Inflammatory macrophage (primary cell): ENCODE results near the gene SMARCD3.

Source experiments
- DNase-seq, 2 donors: peaks; one replicate each; pipeline ENCODE4 v3.0.0-alpha.2; 2020 to 2022
- total RNA-seq, 18 experiments: gene quantifications; one replicate each; lab custom pipeline; 2026; ENCODE audit warnings: mixed read lengths in 6 of 18, inconsistent platforms in 2 of 18; lab: John Stamatoyannopoulos, UW

The SMARCD3 gene
- total RNA-seq, result 1.1 to 6.7 (median 3.7) reads per million in 18 experiments

DNA sequence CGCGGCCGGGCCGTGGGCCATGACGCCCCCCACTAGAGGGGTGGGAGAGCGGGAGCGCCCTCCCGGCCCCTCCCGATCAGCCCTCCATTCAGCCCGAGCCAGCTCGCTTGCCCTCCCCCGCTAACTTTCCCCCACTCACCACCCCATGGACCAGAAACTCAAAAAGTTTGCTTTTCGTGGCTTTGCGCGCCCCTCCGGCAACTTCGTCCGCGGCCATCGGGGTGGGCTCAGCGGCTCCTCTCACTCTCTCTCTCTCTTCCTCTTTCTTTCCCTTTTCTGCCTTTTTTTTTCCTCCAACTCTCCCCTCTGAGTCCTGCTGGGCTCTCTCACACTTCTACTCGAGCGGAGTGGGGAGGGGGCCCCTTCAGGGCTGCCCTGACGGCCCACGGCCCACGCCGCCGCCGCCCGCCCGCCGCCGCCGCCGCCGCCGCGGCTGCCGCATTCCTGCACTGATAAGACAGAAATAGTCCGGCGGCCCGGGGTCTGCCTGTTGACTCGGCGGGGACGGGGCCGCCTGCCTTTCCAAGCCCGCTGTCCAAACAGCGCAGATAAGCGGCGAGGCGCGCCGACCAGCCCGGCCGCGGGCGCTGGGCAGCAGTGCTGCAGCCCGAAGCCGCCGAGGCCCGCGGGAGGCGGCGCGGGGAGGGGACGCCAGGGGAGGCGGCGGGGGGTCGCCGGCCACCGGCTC lies at the start of gene SMARCD3:
TSS of gene SMARCD3 (minus strand) at position 349 of the 688 bp plus-strand sequence. CDS start at position 217, 132 bp downstream.
- no peak for DNase-seq

DNA sequence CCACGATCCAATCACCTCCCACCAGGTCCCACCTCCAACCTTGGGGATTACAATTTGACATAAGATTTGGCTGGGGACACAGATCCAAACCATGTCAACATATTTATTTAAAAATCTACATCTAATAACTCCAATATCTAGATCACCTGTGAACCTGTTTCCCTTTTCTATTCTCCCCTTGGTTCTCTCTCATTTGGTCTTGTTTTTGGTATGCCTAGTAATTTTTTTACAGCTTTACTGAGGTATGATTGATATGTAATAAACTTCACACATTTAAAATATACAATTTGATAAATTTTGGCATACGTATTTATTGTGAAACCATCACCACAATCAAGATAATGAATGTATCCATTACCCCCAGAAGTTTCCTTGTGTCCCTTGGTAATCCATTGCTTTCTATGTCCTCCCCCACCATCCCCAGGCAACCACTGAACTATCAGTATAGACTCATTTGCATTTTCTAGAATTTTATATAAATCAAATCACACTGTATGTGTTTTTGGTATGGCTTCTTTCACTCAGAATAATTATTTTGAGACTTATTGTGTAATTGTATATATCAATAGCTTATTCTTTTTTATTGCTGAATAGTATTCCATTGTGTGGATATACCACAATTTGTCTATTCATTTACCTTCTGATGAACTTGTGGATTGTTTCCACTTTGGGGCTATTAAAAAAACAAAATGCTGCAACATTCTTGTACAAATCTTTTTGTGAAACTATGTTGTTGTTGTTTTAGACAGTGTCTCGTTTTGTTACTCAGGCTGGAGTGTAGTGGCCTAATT lies 47.9 kb upstream of the SMARCD3 start:
- DNase-seq, result no peak

DNA sequence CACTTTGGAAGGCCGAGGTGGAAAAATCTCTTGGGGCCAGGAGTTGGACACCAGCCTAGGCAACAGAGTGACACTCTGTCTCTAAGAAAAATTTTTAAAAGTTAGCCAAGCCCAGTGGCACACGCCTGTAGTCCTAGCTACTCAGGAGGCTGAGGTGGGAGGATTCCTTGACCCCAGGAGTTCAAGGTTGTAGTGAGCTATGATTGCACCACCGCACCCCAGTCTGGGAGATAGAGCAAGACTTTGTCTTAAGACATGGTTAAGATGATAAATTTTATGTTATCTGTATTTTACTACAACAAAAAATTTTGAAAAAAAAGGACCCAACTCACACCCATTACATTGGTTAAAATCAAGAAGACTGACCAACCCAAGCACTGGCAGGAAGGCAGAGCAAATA lies 44.4 kb upstream of the SMARCD3 start:
- no peak for DNase-seq

DNA sequence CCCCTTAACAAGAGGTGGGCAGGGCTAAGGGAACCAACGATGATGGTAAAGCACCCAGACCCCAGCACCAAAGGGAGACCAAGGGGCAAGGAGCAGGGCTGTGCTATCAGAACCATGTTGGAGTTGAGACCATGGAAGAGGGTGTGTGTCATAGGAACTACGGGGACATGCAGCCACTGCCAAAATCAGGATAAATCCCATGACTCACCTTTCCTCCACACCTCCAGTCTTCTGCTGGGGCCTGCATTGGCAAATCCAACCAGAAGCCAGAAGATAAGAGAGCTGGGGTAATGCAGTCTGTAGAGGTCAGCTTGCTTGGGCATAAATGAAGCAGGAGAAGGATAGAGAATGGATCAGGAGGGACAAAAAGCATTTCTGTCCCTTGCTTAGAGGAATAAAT lies 42.7 kb upstream of the SMARCD3 start:
- no peak for DNase-seq

DNA sequence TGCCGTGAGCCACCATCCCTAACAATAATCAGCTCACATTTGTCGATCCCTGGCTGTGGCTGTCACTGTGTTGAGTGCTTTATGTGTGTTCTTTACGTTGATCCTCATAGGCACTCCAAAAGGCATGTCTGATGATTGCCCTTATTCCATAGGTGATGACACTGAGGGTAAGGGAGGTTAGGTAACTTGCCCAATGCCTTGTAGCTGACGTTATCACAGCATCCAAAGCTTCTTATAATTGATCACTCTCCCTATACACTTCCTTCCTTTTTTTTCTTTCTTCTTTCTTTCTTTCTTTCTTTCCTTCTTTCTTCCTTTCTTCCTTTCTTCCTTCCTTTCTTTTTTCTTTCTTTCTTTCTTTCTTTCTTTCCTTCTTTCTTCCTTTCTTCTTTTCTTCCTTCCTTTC lies 41.9 kb upstream of the SMARCD3 start:
- no peak for DNase-seq

DNA sequence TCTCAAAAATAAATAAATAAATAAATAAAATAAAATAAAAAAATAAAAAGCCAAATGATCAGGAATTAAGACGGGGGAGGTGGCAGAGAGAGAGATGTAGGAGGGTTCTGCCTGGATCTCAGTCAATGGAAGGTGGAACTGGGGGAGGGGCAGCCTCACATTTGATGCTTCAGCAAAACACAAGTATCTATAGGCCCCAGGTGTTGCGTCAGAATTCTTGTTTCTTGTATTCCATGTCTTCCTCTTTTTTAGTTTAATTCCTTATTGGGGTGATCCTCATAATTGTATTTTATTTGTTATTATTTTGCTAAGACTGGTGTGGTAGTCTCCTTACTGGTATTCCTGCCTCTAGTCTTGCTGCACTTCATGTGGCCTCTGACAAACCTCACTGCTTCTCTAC lies 41.4 kb upstream of the SMARCD3 start:
- DNase-seq, result peak in 1 of 2 donors; percentile 37

DNA sequence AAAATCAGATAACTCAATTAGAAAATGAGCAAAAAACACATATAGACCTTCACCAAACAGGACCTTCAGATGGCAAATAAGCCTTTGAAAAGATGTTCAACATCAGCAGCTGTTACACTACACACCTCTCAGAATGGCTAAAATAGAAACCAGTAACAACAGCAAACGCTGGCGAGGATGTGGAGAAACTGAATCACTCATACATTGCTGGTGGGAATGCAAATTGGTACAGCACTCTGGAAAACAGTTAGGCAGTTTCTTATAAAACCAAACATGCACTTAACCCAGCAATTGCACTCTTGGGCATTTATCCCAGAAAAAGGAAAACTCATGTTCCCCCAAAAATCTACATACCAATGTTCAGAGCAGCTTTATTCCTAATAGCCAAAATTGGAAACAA lies 37.7 kb upstream of the SMARCD3 start:
- no peak for DNase-seq

DNA sequence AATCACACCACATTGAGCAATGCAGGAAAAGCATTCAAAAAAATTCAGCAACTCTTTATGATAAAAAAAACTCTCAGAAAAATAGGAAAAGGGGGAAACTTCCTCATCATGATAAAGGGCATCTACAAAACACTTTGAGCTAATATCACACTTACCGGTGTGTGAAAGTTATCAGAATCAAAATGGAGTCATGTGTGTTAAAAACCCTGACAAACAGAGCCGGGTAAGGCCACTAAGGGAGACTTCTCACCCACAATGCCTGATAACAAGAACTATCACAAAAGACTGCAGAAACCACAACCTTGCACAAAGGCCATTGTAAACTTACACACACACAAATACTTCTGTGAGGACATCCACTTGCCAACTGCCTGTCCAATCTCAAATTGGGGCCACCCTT lies 34.8 kb upstream of the SMARCD3 start:
- DNase-seq, result no peak

DNA sequence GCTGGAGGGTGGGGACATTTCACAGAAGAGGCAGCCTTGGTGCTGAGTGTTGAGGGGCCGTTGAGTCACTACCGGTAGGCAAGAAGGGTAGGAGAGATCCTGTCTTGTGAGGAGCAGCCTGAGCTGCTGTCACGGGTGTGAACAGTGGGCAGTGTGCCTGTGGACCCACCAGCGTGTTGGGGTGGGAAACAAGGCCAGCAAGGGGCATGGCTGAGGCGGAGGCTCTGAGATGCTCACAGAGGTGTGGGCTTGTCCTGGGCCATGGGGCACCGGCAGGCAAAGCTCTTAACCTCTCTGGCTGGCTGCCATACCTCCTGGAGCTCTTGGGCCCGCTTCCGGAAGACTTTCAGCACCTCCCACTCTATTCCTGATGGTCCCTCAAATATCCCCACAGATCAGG lies 33.6 kb upstream of the SMARCD3 start:
- no peak for DNase-seq

DNA sequence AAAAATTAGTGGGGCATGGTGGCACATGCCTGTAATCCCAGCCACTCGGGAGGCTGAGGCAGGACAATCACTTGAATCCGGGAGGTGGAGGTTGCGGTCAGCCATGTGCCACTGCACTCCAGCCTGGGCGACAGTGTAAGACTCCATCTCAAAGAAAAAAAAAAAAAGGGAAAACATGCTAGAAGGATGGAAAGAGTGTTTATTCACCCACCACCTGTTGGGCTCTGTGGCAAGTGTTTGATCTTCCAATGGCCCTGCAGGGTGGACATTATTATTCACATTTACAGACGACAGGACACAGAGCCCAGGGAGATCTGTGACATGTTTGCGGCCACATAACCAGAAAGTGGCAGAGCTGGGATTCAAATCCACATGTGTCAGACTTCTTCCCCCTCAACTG lies 33.2 kb upstream of the SMARCD3 start:
- DNase-seq, result no peak

DNA sequence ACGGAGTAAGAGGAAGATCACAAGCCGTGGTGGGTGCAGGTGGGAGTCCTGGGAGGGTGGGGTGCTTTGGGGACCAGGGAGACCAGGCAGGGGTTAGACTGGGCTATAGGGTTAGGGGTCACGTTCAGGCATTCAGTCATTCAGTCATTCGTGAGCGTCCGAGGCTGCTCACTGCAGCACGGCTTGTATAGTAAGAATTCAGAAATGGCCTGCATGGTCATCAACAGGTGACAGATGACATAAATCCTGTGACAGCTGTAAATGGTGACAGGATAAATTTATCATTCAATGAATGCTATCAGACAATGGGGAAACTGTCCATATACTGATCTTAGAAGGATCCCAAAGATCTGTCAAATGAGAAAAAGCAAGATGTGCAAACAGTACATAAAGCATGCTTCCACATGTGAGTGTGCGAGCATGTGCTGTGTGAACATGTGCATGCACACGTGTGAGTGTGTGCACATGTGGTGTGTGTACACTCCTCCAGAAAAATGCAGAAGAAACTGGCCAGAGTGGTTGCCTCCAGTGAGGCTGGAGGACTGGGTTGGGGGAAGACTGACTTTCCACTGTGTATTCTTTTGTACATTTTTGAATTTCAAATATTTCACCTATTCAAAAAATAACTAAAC lies 32.0 kb upstream of the SMARCD3 start:
- no peak for DNase-seq

DNA sequence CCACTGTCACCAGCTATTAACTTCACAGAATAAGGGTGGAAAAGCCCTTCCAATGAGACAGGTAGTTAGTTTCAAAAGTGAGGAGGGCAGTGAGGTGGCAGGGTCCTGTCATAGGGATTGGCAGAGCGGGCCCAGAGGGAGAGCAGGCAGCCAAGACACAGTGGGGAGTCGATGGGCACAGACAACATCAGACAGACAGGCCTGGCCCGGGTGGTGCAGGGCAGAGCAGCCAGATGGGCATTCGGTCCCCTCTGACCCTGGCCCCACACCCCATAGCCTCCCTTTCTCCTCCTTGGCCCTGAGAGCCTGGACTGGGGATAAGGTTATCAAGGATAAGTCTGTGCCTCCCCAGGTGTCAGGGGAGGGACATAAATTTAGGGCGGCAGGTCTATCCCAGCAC lies 31.4 kb upstream of the SMARCD3 start:
- DNase-seq, result no peak

DNA sequence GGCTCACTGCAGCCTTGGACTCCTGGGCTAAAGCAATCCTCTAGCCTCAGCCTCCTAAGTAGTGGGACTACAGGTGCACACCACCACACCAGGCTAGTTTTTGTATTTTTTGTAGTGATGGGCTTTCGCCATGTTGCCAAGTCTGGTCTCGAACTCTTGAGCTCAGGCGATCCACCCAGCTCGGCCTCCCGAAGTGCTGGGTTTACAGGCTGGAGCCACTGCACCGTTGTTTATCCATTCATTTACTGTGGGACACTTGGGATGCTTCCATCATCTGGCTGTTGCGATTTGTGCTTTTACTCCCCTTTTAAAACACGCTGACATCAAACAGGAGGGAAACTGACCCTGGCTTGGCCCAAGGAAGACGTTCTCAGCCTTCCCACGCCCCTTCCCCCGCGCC lies 30.5 kb upstream of the SMARCD3 start:
- DNase-seq, result no peak

DNA sequence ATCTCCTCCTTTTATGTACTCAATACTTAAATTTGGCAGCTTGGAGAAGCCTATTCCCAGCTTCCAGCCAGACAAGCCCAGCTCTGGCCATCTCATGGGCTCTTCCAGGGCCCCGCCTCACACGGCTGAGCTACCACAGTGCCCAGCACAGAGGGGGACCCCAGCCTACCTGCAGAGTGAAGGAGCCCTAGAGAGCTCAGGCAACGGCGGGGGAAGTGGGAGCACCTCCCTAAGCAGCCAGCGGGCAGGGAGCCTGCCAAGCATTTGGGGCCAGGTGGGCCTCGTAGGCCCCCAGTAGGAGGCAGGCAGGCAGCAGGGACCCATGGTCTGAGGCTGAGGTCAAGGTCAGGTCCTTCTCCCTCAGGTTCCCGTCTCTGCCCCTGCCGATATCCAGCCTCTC lies 29.1 kb upstream of the SMARCD3 start:
- DNase-seq, result no peak

DNA sequence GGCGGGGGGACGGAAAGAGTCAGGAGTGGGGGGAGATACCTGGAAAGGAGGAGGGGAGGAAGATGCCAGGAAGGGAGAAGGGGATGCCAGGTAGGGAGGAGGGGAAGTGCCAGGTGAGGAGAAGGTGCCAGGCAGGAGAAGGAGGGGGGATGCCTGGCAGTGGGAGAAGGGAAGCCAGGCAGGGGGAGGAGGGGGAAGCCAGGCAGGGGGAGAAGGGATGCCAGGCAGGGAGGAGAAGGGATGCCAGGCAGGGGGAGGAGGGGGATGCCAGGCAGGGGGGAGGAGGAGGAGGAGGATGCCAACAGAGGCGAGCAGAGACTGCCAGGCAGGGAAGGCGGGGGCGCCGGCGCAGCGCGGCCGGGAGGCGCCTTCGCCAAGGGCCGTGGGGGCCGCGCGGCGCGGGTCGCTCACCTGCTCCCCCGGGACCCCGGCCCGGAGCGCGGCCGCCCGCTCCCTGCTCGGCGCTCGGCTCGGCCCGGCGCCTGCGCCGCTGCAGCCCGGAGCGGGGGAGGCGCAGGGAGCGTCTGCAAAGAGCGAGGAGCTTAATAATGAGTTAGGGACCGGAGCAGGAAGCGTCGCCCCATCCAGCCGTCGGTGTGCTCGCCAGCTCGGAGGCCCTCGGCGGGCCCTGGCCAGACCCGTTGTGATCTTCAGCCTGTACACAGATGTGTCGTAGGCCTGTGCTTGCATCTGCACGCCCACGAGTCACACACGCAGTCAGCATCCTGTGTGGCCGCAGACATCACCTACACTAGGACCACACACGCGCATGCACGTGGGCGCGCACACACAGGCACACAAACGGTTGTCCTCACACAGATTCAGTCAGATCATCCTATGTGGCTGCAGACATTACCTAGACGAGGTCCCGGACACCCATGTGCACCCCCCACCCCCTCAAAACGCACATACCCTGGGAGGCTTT lies 28.4 kb upstream of the SMARCD3 start:
- DNase-seq, result peak; percentile 55 to 73

DNA sequence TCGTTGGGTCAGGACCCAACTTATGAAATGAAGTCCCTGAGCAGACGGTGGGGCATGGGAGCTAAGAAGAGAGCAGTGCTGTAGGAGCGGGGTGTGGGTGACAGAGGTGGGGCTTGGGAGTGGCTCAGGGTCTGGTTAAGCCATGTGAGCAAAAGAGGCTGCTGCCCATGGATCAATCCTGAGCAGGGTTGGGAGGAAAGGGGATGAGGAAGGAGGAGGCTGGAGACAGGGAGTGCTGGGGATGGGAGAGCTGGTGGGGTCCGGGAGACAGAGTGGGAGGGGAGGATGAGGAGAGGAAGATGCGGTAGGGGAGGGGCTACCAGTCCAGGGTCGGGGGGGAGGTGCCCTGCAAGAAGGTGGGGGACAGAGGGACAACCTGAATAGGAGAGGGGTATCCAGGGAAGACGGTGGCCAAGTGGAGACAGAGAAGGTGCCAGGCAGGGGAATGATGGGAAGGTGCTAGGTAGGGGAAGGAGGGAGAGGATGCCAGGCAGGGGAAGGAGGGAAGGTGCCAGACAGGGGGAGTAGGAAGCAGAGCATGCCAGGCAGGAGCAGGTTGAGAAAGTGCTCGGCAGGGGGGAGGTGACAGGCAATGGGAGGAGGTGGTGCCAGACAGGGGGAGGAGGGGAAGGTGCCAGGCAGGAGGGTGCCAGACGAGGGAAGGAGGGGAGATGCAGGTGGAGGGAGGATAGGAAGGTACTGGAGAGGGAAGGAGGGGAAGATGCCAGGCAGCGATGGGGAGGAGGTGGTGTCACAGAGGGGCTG lies 27.5 kb upstream of the SMARCD3 start:
- no peak for DNase-seq

DNA sequence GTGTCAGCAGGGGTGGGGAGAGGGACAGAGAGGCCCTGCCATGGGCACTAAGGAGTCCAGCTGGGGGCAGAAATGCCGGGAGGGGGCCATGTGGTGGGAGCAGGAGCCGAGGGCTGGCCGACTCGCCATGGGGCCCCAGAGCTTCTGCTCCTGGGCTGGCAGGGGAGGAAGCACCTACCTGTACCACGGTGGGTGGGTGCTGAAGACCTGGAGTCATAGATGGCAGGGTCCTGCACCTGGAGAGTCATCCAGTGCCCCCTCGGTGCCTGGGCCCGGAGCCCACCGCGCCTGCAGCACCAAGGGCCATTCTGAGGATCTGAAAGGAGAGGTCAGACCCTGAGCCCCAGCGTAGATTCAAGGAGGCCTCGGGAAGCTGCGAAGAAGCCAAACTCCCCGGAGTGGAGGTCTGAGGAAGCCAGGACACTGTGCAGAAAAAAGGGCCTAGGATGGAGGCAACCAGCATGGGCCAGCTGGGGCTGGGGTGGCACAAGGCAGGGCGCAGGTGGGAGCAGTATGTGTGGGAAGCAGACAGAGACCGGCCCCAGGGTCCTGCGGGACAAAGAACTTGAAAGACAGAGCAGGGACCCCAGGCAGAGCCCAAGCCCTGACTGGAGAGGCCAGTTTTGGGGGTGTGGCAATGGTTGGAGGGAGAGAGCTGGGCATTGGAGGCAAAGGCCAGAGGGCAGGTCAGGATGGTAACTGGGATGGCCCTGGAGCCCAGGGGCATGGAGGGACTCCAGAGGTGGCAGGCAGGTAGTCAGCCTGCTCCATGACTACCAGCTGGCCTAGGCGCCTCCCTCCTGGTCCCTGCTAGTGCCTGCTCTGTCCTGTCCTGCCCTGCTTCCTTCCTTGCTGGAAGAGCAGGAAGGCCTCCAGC lies 26.7 kb upstream of the SMARCD3 start:
- DNase-seq, result no peak

DNA sequence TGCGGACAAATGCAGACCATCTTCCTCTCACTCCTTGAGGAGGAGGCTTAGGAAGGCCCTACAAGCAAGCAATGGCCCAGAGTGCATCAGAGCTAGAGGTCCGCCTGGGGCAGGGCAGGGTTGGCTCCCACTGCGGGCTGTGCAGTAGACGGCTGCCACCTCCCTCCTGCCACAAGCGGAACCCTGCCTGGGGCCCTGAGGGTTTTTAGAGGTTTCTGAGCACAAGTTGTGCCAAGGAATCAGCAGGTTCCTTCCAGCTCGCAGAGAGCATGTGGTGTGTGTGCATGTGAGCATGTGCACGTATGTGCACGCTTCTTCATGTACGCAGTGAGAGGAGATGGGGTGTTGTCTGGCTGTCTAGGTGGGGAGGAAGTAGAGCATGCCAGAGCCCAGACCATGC lies 25.9 kb upstream of the SMARCD3 start:
- DNase-seq, result no peak

DNA sequence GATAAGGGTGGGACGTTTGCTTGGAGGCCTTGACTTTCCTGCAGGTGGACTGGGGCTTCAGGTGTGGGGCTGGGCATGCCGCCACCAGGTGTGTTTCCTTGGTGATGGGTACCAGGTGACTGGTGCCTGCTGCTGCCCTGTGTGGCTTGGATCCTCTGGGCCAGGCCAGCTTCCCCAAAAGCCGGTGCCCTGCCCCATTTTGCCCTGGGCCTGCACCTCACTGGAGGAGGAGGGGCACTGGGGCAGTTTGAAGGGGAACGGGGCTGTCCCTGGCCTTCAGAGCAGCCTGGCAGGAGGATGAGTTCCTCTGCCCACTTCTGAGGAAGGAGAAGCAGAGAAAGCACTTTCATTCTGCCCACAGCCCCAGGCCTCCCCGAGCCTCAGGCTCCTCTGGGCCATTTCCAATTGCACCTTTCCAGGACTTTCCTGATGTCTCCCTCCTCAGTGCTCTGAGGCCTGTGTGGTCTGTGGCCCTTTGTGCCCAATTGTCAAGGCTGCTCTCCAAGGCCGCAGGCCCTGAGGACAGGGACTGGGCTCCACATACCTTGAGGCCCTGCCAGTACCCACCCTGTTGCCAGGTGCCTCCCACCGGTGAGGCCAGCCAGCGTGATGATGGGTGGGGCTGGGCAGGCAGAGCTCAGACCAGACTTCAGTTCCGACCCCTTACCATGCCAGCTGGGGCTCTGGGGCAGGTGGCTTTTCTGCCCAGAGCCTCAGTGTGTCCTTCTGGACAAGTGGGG lies 25.3 kb upstream of the SMARCD3 start:
- peak; percentile 45 to 46 for DNase-seq

DNA sequence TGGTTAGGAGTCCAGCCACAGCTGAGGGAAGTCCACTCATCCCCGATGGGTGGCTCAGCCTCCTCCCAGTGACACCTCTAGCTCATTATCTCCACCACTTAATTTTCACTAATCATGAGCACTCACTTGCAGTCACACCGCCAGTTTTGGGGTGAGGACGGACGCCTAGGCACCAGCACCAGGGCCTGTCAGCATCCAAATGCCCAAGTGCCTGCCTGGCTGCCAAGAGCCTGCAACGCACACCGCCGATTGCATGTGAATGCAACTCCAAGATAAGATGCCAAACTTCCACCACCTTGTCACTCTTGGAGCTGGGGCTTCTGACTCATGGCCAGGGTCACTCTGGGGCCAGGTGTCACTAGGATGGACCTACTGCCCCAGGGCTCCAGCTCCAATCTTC lies 24.4 kb upstream of the SMARCD3 start:
- DNase-seq, result no peak
